BJ (cell line): ENCODE measurements around the gene FLYWCH2. TPM values are rescaled to one million over a fixed set of nuclear protein-coding genes. Genes with fewer than 3 reads are reported as not detected.

Experiments
- CTCF ChIA-PET: fragments of 350-600 bp; formaldehyde crosslinking; extraction: SDS; loops from one replicate; lab custom pipeline; 2021; ENCODE audit warnings: antibody characterized with exemption, inconsistent platforms; lab: Yijun Ruan, JAX
- POLR2A ChIA-PET: fragments of 300-600 bp; sonication (Branson Sonifier 250); formaldehyde crosslinking; extraction: SDS; loops from one replicate; lab custom pipeline; 2021; ENCODE audit warnings: antibody characterized with exemption; lab: Charles Lee
- DNase-seq: peaks from one replicate; pipeline ENCODE4 v3.0.0-alpha.2; 2011; ENCODE audit warnings: low read depth
- H3K27me3 ChIP-seq: 2 replicates; pipeline ENCODE4 v1.6.0; 2011; ENCODE audit warnings: low read length; ENCODE audit not compliant: control insufficient read depth, insufficient read depth
- H3K36me3 ChIP-seq: 2 replicates; pipeline ENCODE4 v1.5.1; 2011; ENCODE audit warnings: low read length; ENCODE audit not compliant: control insufficient read depth, insufficient read depth
- H3K4me3 ChIP-seq: 2 replicates; pipeline ENCODE4 v1.5.1; 2011; ENCODE audit warnings: low read depth, mild to moderate bottlenecking, control low read depth, low read length
- CTCF ChIP-seq: IDR thresholded peaks from 2 replicates; pipeline ENCODE4 v1.5.1; 2011; ENCODE audit warnings: low read depth, mild to moderate bottlenecking, control low read depth, inconsistent platforms, low read length, moderate library complexity; ENCODE audit not compliant: insufficient read depth
- polyA plus RNA-seq: library from polyadenylated mRNA; depleted of rRNA; stranded (reverse); fragments of >200 nt; gene quantifications from 2 replicates; pipeline ENCODE4 v1.2.3, GENCODE V29; 2011; rRNA removed

FLYWCH2 gene
- polyA plus RNA-seq, 1 experiment, result 39.9 TPM

- H3K27me3 ChIP-seq, result no peaks in the 10 kb centered on the region
- no peak for DNase-seq
- no peak for TF ChIP-seq CTCF
- H3K4me3 ChIP-seq, result no peak overlapping the region
- CTCF ChIA-PET, result interaction anchor here (2.0 to 2.8 kb wide), 2 partner anchors 15 to 19 kb away, joined by 5 to 12 read pairs; no protein-coding TSS in a partner anchor
- H3K36me3 ChIP-seq, result peaks cover 6% of the 10 kb centered on the region; the same call in 1 of the 2 replicates
- POLR2A ChIA-PET, result no interaction called here
Observed at GRCh38 chr16:2946649-2947048, 63.6 kb downstream of the FLYWCH2 start.

Other genes starting within 250 kb of the FLYWCH2 start
- gene KCTD5, start 200.7 kb upstream of the FLYWCH2 start, polyA plus RNA-seq, result 25.4 and 34.5 TPM in 2 replicates
- gene PRSS27, start 163.0 kb upstream of the FLYWCH2 start, polyA plus RNA-seq, result 0.81 and 0.97 TPM in 2 replicates
- 72.6 and 105 TPM in 2 replicates for gene SRRM2, start 130.6 kb upstream of the FLYWCH2 start, polyA plus RNA-seq
- gene ELOB, start 105.9 kb upstream of the FLYWCH2 start, polyA plus RNA-seq, result 212 and 215 TPM in 2 replicates
- gene PRSS33, start 95.7 kb upstream of the FLYWCH2 start, polyA plus RNA-seq, result not detected in 2 replicates
- gene PRSS41, start 84.7 kb upstream of the FLYWCH2 start, polyA plus RNA-seq, result not detected in 2 replicates
- gene PRSS21, start 66.0 kb upstream of the FLYWCH2 start, polyA plus RNA-seq, result 0.13 TPM in 1 of 2 replicates, not detected in the other
- 0.10 TPM in 2 replicates for gene ZG16B, start 52.9 kb upstream of the FLYWCH2 start, polyA plus RNA-seq
- not detected in 2 replicates for gene PRSS22, start 25.0 kb upstream of the FLYWCH2 start, polyA plus RNA-seq
- gene FLYWCH1, start 28.7 kb downstream of the FLYWCH2 start, polyA plus RNA-seq, result 16.2 and 25.4 TPM in 2 replicates
- gene KREMEN2, start 81.1 kb downstream of the FLYWCH2 start, polyA plus RNA-seq, result not detected in 2 replicates
- gene PAQR4, start 86.1 kb downstream of the FLYWCH2 start, polyA plus RNA-seq, result 2.7 and 4.4 TPM in 2 replicates
- 3.6 and 6.9 TPM in 2 replicates for gene PKMYT1, start 97.2 kb downstream of the FLYWCH2 start, polyA plus RNA-seq
- gene CLDN9, start 129.7 kb downstream of the FLYWCH2 start, polyA plus RNA-seq, result not detected in 2 replicates
- gene CLDN6, start 135.0 kb downstream of the FLYWCH2 start, polyA plus RNA-seq, result 0.12 TPM in 1 of 2 replicates, not detected in the other
- 218 and 282 TPM in 2 replicates for gene TNFRSF12A, start 137.2 kb downstream of the FLYWCH2 start, polyA plus RNA-seq
- gene HCFC1R1, start 140.7 kb downstream of the FLYWCH2 start, polyA plus RNA-seq, result 26.2 and 33.7 TPM in 2 replicates
- gene THOC6, start 140.8 kb downstream of the FLYWCH2 start, polyA plus RNA-seq, result 11.0 and 20.5 TPM in 2 replicates
- 0.04 and 0.09 TPM in 2 replicates for gene BICDL2, start 153.7 kb downstream of the FLYWCH2 start, polyA plus RNA-seq
- gene MMP25, start 163.3 kb downstream of the FLYWCH2 start, polyA plus RNA-seq, result 0.01 and 0.02 TPM in 2 replicates
- gene IL32, start 182.4 kb downstream of the FLYWCH2 start, polyA plus RNA-seq, result 11.3 and 18.1 TPM in 2 replicates
- gene ZSCAN10, start 216.1 kb downstream of the FLYWCH2 start, polyA plus RNA-seq, result not detected in 2 replicates
- 4.2 and 9.0 TPM in 2 replicates for gene ZNF205, start 229.4 kb downstream of the FLYWCH2 start, polyA plus RNA-seq